Epithelial cell of proximal tubule (primary cell): Measurements from ENCODE around the gene CRACR2B. TPM values are rescaled to one million over a fixed set of nuclear protein-coding genes. Genes with fewer than 3 reads are reported as not detected.
A peak's percentile ranks its signal among the peaks of the same experiment; 100 is the strongest.

Source experiments
- DNase-seq: peaks from one replicate; pipeline ENCODE4 v3.0.0-alpha.2; 2011; ENCODE audit warnings: low read depth
- H3K4me3 ChIP-seq: 2 replicates; pipeline ENCODE4 v1.5.1; 2011; ENCODE audit warnings: low read depth, mild to moderate bottlenecking, low read length
- total RNA-seq: library from RNA; depleted of rRNA; stranded (reverse); fragments of >200 nt; gene quantifications from 2 replicates; pipeline ENCODE4 v1.2.3, GENCODE V29; 2015
- TF ChIP-seq, protein P1 (sequence below): conservative IDR thresholded peaks from 2 replicates; pipeline ENCODE4 v1.5.1; 2012; ENCODE audit warnings: low read depth, mild to moderate bottlenecking, low read length

The CRACR2B gene
- total RNA-seq, 1 donor from 2014 or later = 55.7 TPM

DNA sequence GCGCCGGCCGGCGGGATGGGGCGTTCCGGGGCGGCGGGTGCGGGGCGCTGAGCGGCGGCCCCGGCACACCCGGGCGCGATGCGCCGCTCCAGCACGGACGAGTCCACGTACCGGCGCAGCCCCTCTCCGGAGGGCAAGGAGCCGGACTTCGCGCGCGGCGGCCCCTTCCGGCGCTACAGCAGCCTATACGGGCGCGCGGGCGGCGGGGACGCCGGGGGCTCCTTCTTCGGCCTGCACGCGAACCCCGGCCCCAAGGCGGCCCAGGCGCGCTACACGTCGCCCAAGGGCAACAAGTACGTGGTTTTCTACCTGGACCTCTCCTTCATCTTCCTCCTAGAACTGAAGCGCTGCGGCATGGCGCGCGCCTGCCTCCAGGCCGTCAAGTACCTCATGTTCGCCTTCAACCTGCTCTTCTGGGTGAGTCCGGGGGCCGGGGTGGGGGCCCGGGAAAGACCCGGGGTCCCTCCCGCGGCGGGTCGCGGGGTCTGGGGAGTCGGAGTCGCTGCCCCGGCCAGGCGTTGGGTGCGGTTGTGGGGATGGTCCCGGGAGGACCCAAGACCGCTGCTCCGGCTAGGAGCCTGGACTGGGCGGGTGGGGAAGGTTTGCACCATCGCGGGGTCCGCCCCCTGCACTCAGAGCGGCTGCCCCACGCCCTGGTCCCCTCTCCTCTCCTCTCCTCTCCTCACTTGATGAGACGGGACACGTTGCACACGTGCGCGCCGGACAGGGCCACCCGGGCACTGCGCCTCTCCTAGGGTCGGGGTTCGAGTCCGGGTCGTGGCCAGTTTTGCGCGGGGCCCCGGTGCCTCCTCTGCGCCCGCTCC, 22.4 kb downstream of the CRACR2B start:
- TF ChIP-seq, protein P1, sequence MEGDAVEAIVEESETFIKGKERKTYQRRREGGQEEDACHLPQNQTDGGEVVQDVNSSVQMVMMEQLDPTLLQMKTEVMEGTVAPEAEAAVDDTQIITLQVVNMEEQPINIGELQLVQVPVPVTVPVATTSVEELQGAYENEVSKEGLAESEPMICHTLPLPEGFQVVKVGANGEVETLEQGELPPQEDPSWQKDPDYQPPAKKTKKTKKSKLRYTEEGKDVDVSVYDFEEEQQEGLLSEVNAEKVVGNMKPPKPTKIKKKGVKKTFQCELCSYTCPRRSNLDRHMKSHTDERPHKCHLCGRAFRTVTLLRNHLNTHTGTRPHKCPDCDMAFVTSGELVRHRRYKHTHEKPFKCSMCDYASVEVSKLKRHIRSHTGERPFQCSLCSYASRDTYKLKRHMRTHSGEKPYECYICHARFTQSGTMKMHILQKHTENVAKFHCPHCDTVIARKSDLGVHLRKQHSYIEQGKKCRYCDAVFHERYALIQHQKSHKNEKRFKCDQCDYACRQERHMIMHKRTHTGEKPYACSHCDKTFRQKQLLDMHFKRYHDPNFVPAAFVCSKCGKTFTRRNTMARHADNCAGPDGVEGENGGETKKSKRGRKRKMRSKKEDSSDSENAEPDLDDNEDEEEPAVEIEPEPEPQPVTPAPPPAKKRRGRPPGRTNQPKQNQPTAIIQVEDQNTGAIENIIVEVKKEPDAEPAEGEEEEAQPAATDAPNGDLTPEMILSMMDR = no peak
- peak overlapping the region; percentile 14 for H3K4me3 ChIP-seq
- no peak for DNase-seq

DNA sequence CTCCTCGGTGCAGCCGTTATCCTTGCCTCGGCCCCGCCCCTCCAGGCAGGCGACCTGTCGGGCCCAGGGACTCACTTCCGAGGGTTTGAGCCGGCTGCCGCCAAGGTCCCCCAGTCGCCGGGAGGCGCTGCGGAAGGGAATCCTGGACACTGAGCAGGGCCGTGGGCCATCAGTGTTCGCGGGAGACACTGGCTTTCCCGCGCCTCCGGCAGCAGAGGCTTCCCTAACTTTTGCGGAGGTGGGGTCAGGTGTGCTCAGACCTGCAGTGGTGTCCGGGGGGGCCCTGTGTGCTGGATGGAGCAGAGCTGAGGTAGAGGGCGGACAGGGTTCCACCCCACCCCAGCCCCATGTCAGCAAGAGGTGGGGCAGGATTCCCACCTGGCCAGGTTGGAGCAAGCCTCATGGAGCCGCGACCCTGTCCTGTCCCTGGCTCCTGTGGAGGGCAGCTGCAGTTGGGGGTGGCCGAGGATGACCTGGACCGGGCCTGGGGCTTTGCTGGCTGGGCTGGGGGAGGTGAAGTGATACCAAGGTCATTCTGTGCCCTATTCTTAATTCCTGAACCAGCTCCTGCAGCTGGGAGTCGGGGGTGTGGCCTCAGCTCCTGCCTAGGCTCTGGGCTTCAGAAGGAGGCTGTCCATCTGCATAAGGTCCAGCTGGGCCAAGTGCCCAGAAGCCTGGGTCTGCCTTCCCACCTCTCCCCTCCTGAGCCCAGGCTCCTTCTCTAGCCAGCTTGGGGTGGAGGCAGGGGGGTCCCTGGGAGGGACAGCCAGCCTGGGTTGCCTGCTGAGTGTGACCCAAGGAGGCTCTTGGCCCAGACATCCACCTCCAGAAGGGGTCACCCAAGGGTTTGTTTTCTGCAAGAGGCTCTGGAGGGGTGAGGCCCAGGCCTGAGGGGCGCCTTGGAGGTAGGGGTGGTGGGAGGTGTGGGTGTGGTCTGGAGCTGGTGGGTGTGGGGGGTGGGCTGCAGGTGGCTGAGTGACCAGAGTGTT, 23.4 kb downstream of the CRACR2B start:
- no peak for DNase-seq
- no peak overlapping the region for H3K4me3 ChIP-seq
- TF ChIP-seq, protein P1 = peak; percentile 36

DNA sequence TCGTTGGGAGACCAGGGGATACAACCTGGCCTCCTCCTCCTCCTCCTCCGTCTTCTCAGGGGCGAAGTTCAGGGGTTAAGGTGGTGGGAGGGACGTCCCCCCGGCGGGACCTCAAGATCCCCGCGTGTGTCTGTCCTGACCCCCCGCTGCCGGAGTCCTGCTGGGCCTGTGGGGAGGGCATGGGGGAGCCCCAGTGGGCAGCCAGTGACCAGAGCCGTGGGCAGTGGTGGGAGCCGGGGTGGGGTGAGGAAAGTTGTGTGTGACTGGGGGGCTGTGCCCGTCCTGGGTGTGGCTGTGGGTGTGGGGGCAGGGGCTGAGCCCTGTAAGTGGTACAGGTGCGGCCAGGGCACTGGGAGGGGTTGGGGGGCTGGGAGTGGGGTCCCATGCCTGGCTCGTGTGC, 25.0 kb downstream of the CRACR2B start:
- no peak for DNase-seq
- TF ChIP-seq, protein P1 = no peak
- no peak overlapping the region for H3K4me3 ChIP-seq

DNA sequence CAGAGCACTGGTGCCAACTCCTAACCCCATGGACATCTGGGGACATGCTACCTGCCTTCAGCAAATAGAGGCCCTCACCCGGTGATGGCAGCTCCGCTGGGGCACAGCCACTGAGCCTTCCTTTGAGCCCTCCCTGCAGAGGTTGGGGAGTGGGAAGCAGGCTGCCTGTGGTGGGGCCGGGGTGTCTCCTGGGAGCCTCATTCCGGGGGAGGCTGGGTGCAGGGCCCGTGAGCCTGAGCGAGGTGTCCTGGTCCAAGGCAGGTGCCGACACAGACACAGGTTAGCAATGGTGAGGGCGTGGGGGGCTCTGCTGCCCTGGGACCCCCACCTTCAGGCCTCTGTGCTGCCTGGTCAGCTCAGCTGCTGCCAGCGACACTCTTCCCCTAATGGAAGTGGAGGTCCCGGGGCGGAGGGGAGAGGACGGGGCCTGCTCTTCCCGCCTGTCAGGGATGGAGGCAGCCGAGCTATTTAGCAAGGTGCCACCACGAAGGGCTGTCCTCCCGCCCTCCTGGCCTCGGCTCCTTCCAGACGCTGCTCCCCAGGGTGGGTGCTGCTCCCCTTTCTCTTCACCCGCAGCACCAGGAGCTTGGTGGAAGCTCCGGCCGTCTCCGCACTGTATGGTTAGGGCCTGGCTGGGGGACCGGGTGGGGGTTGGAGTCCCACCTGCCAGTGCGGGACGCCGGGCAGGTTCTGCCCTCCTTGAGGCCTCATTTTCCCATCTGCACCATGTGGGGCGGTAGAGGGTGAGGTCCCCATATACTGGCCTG, 26.1 kb downstream of the CRACR2B start:
- TF ChIP-seq, protein P1 = no peak
- no peak overlapping the region for H3K4me3 ChIP-seq
- DNase-seq = no peak

DNA sequence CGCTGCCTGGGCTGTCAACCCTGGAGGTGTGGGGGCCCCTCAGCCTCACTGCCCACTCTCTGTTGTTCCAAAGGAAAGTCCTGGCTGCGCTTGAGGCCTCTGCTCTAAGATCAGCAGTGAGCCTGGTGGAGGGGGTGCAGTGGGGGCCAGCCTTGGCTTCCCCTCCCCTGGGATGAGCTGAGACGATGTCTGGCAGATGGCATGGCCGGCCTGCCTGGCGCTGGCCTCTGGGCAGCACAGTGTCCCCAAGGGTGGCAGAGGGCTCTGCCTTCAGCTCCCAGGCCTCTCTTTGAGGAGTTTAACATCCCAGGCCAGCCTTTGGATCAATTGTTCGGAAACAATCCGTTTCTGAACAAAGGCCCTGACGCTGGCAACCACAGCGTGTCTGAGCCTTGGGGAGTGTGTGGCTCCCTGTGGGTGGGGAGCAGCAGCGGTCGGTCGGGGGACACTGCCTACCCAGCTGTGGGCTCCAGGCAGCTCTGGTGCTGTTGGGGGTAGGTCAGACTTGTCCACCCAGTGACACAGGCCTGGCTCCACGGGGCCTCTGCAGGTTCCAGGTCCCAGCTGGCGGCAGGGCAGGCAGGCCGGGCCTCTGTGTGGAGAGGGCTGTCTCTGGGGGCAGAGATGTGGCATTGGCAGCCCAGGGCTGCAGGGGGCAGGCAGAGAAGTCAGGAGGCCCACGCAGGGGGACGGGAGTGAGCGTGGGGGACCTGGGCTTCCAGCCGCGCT, 27.0 kb downstream of the CRACR2B start:
- H3K4me3 ChIP-seq = no peak overlapping the region
- TF ChIP-seq, protein P1 = no peak
- no peak for DNase-seq

DNA sequence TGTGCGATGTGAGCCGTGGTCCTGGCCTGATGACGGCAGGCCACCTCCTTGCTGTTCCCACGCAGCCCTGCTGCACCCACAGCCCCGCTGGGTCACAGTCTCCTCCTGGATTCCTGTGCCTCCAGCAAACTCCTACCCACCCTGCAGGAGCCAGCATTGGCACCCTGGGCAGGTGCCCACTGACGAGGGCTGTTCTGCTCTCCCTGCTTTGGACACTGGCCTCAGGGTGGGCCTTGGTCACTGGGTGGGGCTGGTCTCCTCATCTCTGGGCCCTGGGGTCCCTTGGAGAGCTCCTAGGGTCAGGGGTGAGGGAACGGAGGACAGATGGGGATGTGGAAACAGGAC, 27.6 kb downstream of the CRACR2B start:
- no peak for DNase-seq
- TF ChIP-seq, protein P1 = no peak
- no peak overlapping the region for H3K4me3 ChIP-seq
